Fibroblast of villous mesenchyme (primary cell): ENCODE measurements around the gene GRIN2D. TPM values are rescaled to one million over a fixed set of nuclear protein-coding genes. Genes with fewer than 3 reads are reported as not detected.
A peak's percentile ranks its signal among the peaks of the same experiment; 100 is the strongest.

Experiments
- DNase-seq: peaks from one replicate; pipeline ENCODE4 v3.0.0-alpha.2; 2010; ENCODE audit warnings: low read depth
- H3K4me3 ChIP-seq: 2 replicates; pipeline ENCODE4 v1.5.1; 2011; ENCODE audit warnings: low read depth, mild to moderate bottlenecking, low read length
- CTCF ChIP-seq: IDR thresholded peaks from 2 replicates; pipeline ENCODE4 v1.5.1; 2012; ENCODE audit warnings: low read depth, mild to moderate bottlenecking, low read length; ENCODE audit not compliant: insufficient read depth
- total RNA-seq: library from RNA; depleted of rRNA; stranded (reverse); fragments of >200 nt; gene quantifications from 2 replicates; pipeline ENCODE4 v1.2.3, GENCODE V29; 2012

The GRIN2D gene
- total RNA-seq, 1 donor, result 0.86 TPM

- no peak for TF ChIP-seq CTCF
- DNase-seq, result no peak
- no peak overlapping the region for H3K4me3 ChIP-seq
Observed at GRCh38 chr19:48396016-48396823, 2.8 kb downstream of the GRIN2D start.

- DNase-seq, result no peak
- no peak for TF ChIP-seq CTCF
- no peak overlapping the region for H3K4me3 ChIP-seq
Observed at GRCh38 chr19:48396824-48397176, 3.3 kb downstream of the GRIN2D start.

GRCh38 chr19:48397263-48398101 is 4.0 kb downstream of the GRIN2D start:
- no peak for TF ChIP-seq CTCF
- peak overlapping the region; percentile 72 for H3K4me3 ChIP-seq
- peak; percentile 24 for DNase-seq

- peak overlapping the region; percentile 72 for H3K4me3 ChIP-seq
- DNase-seq, result no peak
- no peak for TF ChIP-seq CTCF
Observed at GRCh38 chr19:48398102-48398374, 4.6 kb downstream of the GRIN2D start.

GRCh38 chr19:48398375-48399235 is 5.1 kb downstream of the GRIN2D start:
- peak; percentile 93 for DNase-seq
- TF ChIP-seq CTCF, result no peak
- peak overlapping the region; percentile 72 for H3K4me3 ChIP-seq

GRCh38 chr19:48400018-48400742 is 6.7 kb downstream of the GRIN2D start:
- DNase-seq, result peak; percentile 52
- no peak for TF ChIP-seq CTCF
- H3K4me3 ChIP-seq, result peak overlapping the region; percentile 21
